Thoracic aorta (tissue), 2 donors: ENCODE measurements around the gene SELENOI. TPM values are rescaled to one million over a fixed set of nuclear protein-coding genes. Genes with fewer than 3 reads are reported as not detected.
"Not testable (repeated sequence)": the region's sequence is repeated elsewhere in the genome, so short reads cannot be mapped to it uniquely, and the experiment has no call there.

Experiments used
- ATAC-seq: fragments of 150-250 bp; one replicate; pipeline ENCODE4 v1.8.0; 2017; ENCODE audit warnings: low read depth; ENCODE audit not compliant: insufficient number of reproducible peaks, low FRiP score
- DNase-seq: peaks from one replicate; pipeline ENCODE4 v3.0.0-alpha.2; 2020; ENCODE audit warnings: low spot score
- H3K27ac ChIP-seq, 2 donors: fragments of 200-600 bp; sonication (generic); 1 replicate in 1 of 2; 2 replicates in 1 of 2; pipeline ENCODE4 v1.5.1; 2016; ENCODE audit warnings: mild to moderate bottlenecking in 2 of 2, moderate library complexity in 2 of 2
- H3K27me3 ChIP-seq: fragments of 200-600 bp; sonication (generic); replicated peaks from 2 replicates; pipeline ENCODE4 v1.6.0; 2016; ENCODE audit warnings: mild to moderate bottlenecking; ENCODE audit not compliant: insufficient read depth
- H3K36me3 ChIP-seq: fragments of 200-600 bp; sonication (generic); one replicate; pipeline ENCODE4 v1.5.1; 2016
- H3K4me1 ChIP-seq, 2 donors: fragments of 200-600 bp; sonication (generic); 1 replicate in 1 of 2; 2 replicates in 1 of 2; pipeline versions ENCODE4 v1.5.1 to v1.6.0; 2016; ENCODE audit warnings: low read depth in 2 of 2, mild to moderate bottlenecking in 1 of 2; ENCODE audit not compliant: control insufficient read depth in 1 of 2
- H3K4me3 ChIP-seq: fragments of 200-600 bp; sonication (generic); 2 replicates; pipeline ENCODE4 v1.5.1; 2016; ENCODE audit warnings: mild to moderate bottlenecking
- H3K9me3 ChIP-seq: fragments of 200-600 bp; sonication (generic); 2 replicates; pipeline ENCODE4 v1.5.1; 2016
- total RNA-seq, 2 donors: library from RNA; depleted of rRNA; stranded (reverse); fragments of >200 nt; gene quantifications; one replicate each; pipeline versions ENCODE4 v1.1.0 to v1.2.3, GENCODE V29; 2016
- TF ChIP-seq, protein P1 (sequence below): fragments of 200-600 bp; sonication (generic); IDR thresholded peaks from one replicate; pipeline ENCODE4 v1.5.1; 2019; ENCODE audit warnings: antibody characterized with exemption

Gene SELENOI
- total RNA-seq, 2 donors from 2014 or later, result 7.0 to 11.8 TPM

DNA sequence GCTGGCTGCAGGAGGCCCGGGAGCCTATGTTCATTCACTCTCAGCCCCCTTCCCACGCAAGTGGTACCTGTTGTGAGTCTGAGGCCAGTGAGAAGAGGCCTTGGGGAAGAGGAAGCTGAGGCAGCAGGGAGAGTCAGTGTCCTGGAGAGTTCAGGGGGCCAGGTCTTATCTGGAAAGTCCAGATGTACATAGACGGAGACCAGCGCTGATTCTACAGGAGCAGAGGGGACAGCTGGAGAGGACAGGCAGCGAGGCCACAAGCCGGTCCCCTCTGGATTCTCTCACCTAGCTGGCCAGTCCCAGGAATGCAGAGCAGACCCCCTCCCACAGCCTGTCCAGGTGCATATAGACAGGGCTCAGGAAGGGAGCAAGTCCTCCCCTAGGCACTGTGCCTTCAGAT, 29.1 kb upstream of the SELENOI start:
- DNase-seq (no peak), ATAC-seq (no peak)
- Histone ChIP-seq H3K27ac (no peak overlapping the region), H3K4me3 (no peak overlapping the region), H3K36me3 (no peaks in the 10 kb centered on the region), H3K27me3 (no peaks in the 10 kb centered on the region), H3K4me1 (no peaks in the 10 kb centered on the region), H3K9me3 (no peaks in the 10 kb centered on the region)
- TF ChIP-seq, protein P1, sequence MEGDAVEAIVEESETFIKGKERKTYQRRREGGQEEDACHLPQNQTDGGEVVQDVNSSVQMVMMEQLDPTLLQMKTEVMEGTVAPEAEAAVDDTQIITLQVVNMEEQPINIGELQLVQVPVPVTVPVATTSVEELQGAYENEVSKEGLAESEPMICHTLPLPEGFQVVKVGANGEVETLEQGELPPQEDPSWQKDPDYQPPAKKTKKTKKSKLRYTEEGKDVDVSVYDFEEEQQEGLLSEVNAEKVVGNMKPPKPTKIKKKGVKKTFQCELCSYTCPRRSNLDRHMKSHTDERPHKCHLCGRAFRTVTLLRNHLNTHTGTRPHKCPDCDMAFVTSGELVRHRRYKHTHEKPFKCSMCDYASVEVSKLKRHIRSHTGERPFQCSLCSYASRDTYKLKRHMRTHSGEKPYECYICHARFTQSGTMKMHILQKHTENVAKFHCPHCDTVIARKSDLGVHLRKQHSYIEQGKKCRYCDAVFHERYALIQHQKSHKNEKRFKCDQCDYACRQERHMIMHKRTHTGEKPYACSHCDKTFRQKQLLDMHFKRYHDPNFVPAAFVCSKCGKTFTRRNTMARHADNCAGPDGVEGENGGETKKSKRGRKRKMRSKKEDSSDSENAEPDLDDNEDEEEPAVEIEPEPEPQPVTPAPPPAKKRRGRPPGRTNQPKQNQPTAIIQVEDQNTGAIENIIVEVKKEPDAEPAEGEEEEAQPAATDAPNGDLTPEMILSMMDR, result no peak

DNA sequence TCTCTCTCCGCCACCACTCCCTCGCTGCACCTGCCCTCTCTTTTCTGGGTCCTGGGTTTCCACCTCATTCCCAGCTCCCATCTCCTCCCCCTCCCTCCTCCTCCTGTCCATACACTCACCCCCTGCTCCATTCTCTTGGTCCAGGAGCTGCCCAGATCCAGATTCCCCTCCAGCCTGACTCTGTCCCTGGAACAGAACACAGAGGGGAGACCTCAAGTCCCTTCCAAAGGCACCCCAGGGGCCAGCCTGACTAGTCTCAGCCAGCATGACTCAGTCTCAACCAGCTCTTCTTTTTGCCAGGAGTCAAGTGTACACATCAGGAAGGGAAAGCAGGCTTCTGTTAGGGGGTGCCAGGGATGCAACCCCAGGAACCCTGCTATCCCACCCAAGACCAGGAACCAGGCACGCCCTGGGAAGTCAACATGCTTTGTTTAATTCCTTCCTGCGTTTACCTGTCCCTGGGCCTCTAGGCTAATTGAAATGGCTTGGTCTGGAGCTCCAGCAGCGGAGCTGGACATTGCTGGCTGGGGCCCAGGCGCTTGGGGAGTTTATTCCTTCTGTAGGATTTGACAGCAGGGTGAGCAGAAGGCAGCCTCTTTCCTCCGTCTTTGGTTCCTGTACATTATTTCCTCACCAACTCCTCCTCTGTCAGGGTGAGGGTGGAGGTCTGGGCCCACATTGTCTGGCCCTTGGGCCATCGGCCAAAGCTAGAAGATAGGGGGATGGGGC, 28.4 kb upstream of the SELENOI start:
- no peaks in the 10 kb centered on the region for H3K27me3 ChIP-seq
- H3K4me1 ChIP-seq, result no peaks in the 10 kb centered on the region
- H3K27ac ChIP-seq, result no peak overlapping the region
- DNase-seq, result no peak
- no peak for ATAC-seq
- H3K4me3 ChIP-seq, result no peak overlapping the region
- H3K9me3 ChIP-seq, result no peaks in the 10 kb centered on the region
- TF ChIP-seq, protein P1, result no peak
- no peaks in the 10 kb centered on the region for H3K36me3 ChIP-seq

DNA sequence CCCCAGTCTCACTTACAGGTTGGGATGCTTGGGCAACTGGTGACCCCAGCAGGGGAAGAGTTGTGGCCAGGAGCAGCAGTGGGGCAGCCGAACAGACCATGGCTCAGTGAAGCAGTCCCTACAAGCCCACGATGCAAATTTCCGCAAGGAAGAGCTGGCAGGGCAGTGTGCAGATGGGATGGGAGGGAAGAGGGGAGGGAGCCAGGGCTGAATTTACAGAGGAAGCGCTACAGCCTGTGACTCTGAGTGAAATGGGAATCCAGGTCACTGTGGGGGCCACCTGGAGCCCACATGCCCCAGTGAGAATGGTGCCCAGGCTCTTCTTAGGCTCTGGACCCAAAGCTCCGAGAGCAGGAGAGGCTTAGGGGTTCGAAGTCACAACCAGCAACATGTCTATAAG, 27.0 kb upstream of the SELENOI start:
- DNase-seq (no peak), ATAC-seq (no peak)
- Histone ChIP-seq H3K4me3 (no peak overlapping the region), H3K4me1 (no peaks in the 10 kb centered on the region), H3K27ac (no peak overlapping the region), H3K9me3 (no peaks in the 10 kb centered on the region), H3K36me3 (no peaks in the 10 kb centered on the region), H3K27me3 (no peaks in the 10 kb centered on the region)
- TF ChIP-seq, protein P1, result no peak

DNA sequence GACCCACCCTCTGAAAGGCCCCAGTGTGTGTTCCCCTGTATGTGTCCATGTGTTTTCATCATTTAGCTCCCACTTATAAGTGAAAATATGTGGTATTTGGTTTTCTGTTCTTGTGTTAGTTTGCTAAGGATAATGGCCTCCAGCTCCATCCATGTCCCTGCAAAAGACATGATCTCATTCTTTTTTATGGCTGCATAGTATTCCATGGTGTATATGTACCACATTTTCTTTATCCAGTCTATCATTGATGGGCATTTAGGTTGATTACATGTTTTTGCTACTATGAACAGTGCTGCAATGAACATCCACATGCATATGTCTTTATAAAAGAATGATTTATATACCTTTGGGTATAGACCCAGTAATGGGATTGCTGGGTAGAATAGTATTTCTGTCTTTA, 21.5 kb upstream of the SELENOI start:
- H3K9me3 ChIP-seq, H3K36me3 ChIP-seq, DNase-seq, H3K4me1 ChIP-seq, H3K4me3 ChIP-seq, ATAC-seq, H3K27ac ChIP-seq, H3K27me3 ChIP-seq: not testable (repeated sequence)

DNA sequence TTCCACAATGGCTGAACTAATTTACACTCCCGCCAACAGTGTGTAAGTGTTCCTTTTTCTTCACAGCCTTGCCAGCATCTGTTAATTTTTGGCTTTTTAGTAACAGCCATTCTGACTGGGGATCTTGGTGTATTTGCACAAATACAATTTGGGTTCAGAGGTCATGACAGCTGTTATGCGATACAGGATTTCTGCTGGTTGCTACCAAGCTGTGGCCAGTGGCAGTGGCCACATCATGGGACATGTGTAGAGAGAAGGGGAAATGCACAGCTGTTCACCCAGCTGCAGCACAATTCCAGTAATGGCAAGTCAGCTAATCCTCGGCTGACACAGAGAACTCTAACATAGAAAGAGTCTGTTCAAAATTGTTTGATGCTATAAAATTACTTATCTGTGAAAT, 21.0 kb upstream of the SELENOI start:
- Histone ChIP-seq H3K36me3 (no peaks in the 10 kb centered on the region), H3K4me1 (no peaks in the 10 kb centered on the region), H3K9me3 (no peaks in the 10 kb centered on the region), H3K27me3 (no peaks in the 10 kb centered on the region), H3K4me3 (no peak overlapping the region), H3K27ac (no peak overlapping the region)
- DNase-seq (no peak), ATAC-seq (no peak)
- TF ChIP-seq, protein P1, result no peak

DNA sequence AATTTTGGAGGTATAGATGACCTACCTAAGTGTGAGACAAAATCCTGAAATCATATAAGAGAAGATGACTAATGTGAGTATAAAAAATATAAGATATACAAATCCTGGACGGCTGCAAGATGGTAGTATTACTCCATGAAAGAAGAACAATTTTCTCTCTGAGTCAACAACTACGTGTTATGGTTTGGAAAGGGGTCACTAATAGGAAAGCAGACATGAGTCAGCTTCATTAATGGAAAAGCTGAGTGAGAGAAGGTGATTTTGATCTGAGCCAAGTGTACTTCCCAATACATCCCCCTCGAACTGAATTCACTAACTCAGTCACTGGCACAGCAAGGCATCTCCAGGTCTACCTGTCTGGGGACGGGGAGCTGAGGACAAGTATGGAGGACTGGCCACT, 20.1 kb upstream of the SELENOI start:
- Histone ChIP-seq H3K36me3 (no peaks in the 10 kb centered on the region), H3K27ac (no peak overlapping the region), H3K9me3 (no peaks in the 10 kb centered on the region), H3K27me3 (no peaks in the 10 kb centered on the region), H3K4me1 (no peaks in the 10 kb centered on the region), H3K4me3 (no peak overlapping the region)
- DNase-seq (no peak), ATAC-seq (no peak)
- TF ChIP-seq, protein P1, result no peak
